Measurements from ENCODE around the gene KCTD5. TPM values are rescaled to one million over a fixed set of nuclear protein-coding genes. Genes with fewer than 3 reads are reported as not detected.
"Not testable (repeated sequence)": the region's sequence is repeated elsewhere in the genome, so short reads cannot be mapped to it uniquely, and the experiment has no call there.

The KCTD5 gene
- total and polyA plus RNA-seq, 2 of the 8 experiments (the other 6 are each of a cell fraction or from before 2014, with no cell fraction given), result 26.6 to 31.8 TPM

DNA sequence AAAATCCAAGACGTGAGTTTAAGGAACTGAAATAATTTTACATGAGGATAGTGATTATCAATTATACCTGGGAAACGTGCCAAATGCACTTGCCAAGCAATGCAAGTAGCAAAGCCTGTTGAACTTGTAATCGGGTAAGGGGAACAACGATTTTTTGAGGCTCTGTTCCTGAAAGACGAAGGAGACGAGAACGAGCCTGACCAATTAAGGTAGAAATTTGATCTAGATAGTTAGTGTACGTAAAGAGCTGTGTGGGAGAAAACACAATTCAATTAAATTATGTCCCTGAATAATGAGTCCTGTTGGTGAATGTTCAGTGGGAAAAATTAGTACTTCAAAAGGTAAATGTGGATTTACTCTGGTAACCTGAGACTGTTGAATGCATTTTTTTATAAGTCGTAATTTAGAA lies 17.7 kb upstream of the KCTD5 start (continued):
- TF ChIP-seq, protein P1, sequence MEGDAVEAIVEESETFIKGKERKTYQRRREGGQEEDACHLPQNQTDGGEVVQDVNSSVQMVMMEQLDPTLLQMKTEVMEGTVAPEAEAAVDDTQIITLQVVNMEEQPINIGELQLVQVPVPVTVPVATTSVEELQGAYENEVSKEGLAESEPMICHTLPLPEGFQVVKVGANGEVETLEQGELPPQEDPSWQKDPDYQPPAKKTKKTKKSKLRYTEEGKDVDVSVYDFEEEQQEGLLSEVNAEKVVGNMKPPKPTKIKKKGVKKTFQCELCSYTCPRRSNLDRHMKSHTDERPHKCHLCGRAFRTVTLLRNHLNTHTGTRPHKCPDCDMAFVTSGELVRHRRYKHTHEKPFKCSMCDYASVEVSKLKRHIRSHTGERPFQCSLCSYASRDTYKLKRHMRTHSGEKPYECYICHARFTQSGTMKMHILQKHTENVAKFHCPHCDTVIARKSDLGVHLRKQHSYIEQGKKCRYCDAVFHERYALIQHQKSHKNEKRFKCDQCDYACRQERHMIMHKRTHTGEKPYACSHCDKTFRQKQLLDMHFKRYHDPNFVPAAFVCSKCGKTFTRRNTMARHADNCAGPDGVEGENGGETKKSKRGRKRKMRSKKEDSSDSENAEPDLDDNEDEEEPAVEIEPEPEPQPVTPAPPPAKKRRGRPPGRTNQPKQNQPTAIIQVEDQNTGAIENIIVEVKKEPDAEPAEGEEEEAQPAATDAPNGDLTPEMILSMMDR (IDR thresholded peaks at IDR 0.05; ENCODE audit: control extremely low read depth in 1 of 3, insufficient read depth in 1 of 3, low read depth in 1 of 3, low read length in 3 of 3), result no peak
- TF ChIP-seq RXRA (IDR thresholded peaks at IDR 0.05; ENCODE audit: insufficient read depth, low read depth, low read length) (no peak), POLR2A (IDR thresholded peaks at IDR 0.05; ENCODE audit: control extremely low read depth in 1 of 2, low read depth in 2 of 2, low read length in 2 of 2) (no peak), SIX5 (IDR thresholded peaks at IDR 0.05; ENCODE audit: low read depth, low read length) (no peak), ZNF274 (IDR thresholded peaks at IDR 0.05; ENCODE audit: borderline replicate concordance, extremely low read depth, low read length) (no peak), GABPA (IDR thresholded peaks at IDR 0.05; ENCODE audit: borderline replicate concordance, insufficient read depth, low read length) (no peak), NANOG (IDR thresholded peaks at IDR 0.05; ENCODE audit: insufficient read depth, low read depth, low read length, poor library complexity, severe bottlenecking) (no peak)

DNA sequence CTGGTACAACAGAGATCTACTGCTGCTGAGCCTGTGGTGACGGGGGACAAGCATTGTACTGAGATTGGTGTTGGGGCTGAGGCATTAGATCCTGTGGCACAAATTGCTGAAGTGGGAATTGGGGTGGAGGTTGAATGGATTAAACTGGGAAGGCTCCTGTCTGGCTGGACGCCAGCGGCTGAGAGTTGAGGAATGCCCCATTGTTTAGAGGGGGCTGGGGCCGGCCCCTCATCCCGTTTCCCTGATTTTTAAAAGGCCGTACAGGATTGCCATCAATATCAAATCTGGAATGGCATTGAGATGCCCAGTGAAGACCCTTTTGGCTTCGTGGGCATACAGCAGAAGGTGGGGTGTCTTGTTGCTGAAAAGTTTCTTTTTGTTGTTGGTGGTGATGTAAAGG lies 15.7 kb upstream of the KCTD5 start:
- H2BK20ac ChIP-seq (ENCODE audit: low read length); H3K79me1 ChIP-seq (ENCODE audit: low read depth, low read length); H3K4me2 ChIP-seq (ENCODE audit: insufficient read depth in 1 of 2, low read depth in 2 of 2, low read length in 2 of 2); DNase-seq (ENCODE audit: low read depth in 1 of 2, low spot score in 2 of 2); H3K36me3 ChIP-seq (ENCODE audit: control insufficient read depth in 2 of 4, insufficient read depth in 4 of 4, low read length in 3 of 4); H3K9ac ChIP-seq (replicated peaks in 1 of 4; ENCODE audit: extremely low read depth in 1 of 4, low read depth in 3 of 4, low read length in 3 of 4); H3K27me3 ChIP-seq (replicated peaks in 1 of 4; ENCODE audit: control insufficient read depth in 3 of 4, extremely low read depth in 1 of 4, insufficient read depth in 3 of 4, low read length in 3 of 4); H3K23ac ChIP-seq (ENCODE audit: insufficient read length); POLR2A ChIA-PET (ENCODE audit: partially characterized antibody); H3K14ac ChIP-seq (ENCODE audit: insufficient read length); H3K23me2 ChIP-seq (ENCODE audit: low read depth, low read length); H3K56ac ChIP-seq (replicated peaks; ENCODE audit: insufficient read length, low read depth, low read length); H4K20me1 ChIP-seq (replicated peaks in 1 of 2; ENCODE audit: control insufficient read depth in 1 of 2, insufficient read depth in 2 of 2, low read length in 2 of 2); H2BK5ac ChIP-seq (ENCODE audit: low read depth, low read length); H4K5ac ChIP-seq (ENCODE audit: insufficient read length, low read depth, low read length); H2BK12ac ChIP-seq (ENCODE audit: low read depth, low read length); H2BK120ac ChIP-seq (replicated peaks; ENCODE audit: low read depth, low read length); H3K27ac ChIP-seq (ENCODE audit: low read depth, low read length); H4K8ac ChIP-seq (ENCODE audit: extremely low read depth, insufficient read depth, low read length); H3K79me2 ChIP-seq (ENCODE audit: control insufficient read depth in 1 of 2, insufficient read depth in 2 of 2, low read length in 2 of 2); H3K4me1 ChIP-seq (replicated peaks in 1 of 4; ENCODE audit: control insufficient read depth in 3 of 4, insufficient read depth in 4 of 4, low read length in 3 of 4); H2AFZ ChIP-seq (ENCODE audit: low read length); H4K91ac ChIP-seq (replicated peaks; ENCODE audit: insufficient read length, low read length); H2BK15ac ChIP-seq (ENCODE audit: low read length); H3K4me3 ChIP-seq (ENCODE audit: extremely low read depth in 1 of 4, insufficient read depth in 2 of 4, low read depth in 3 of 4, low read length in 4 of 4); H3K4ac ChIP-seq (replicated peaks; ENCODE audit: insufficient read length, low read depth, low read length); H3K9me3 ChIP-seq (ENCODE audit: insufficient read depth in 2 of 2, low read depth in 1 of 2, low read length in 1 of 2); H3K18ac ChIP-seq (ENCODE audit: extremely low read depth, low read length); H2AK5ac ChIP-seq (ENCODE audit: low read depth, low read length); FAIRE-seq; CTCF ChIA-PET (ENCODE audit: partially characterized antibody): not testable (repeated sequence)
- 94% methylated on average over 7 of the region's 7 CpGs; no CpG with 5 or more reads in 1 of the 2 experiments for WGBS, 2 experiments (ENCODE audit: extremely low coverage in 1 of 2, insufficient coverage in 1 of 2, insufficient read length in 1 of 2, insufficient replicate concordance in 2 of 2, low coverage in 1 of 2, low lambda C conversion rate in 2 of 2, missing lambda C conversion rate in 1 of 2)
